T follicular helper cell (primary cell): ENCODE data around the gene CFHR1.
"Not testable (repeated sequence)": the region's sequence is repeated elsewhere in the genome, so short reads cannot be mapped to it uniquely, and the experiment has no call there.

Source experiments
- DNase-seq: peaks from one replicate; pipeline ENCODE4 v3.0.0-alpha.2; 2020; ENCODE audit warnings: low read depth
- total RNA-seq, 2 experiments: gene quantifications; one replicate each; lab custom pipeline; 2026; lab: John Stamatoyannopoulos, UW

Gene CFHR1
- 0 reads per million in 2 experiments for total RNA-seq

- DNase-seq = not testable (repeated sequence)
These were observed at the start of gene CFHR1 for GRCh38 chr1:196819531-196819930. TSS of gene CFHR1 (plus strand) at chr1:196819731. CDS start at chr1:196819845, 114 bp downstream.

DNA sequence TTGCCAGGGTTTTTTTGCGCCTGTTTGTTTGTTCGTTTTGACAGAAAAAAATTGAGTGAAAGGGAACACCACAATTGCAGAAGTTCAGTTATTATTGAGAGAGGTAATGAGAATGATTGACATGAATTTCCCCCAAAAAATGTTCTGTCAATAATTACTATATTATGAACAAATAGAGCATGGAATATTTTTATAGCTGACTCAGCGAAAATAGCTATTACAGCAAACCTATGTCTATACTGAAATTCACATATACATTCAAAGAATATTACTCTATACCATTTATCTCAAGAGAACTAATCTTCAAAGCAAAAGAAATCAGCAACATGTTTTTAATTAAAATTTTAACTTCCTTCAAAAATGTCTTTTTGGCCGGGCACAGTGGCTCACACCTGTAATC lies 49.7 kb upstream of the CFHR1 start:
- not testable (repeated sequence) for DNase-seq

DNA sequence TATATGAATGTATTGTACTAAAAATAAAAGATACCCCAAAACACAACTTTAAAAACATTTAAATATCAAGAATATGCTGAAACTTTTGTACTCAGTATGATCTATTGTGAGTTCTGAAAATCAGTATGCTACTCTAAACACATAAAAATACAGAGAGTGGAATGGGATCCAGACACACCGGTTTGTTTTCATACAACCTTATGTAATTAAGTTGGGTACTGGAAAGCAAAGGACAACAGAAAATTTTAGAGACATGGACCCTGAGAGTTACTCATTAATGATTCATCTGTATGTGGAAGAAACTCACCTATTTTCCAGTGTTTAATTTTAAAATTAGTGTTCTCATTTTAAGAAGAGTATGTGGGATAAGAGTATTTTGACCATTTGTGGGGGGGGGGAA lies 45.8 kb upstream of the CFHR1 start:
- DNase-seq = no peak

GRCh38 chr1:196774175-196774574 lies 45.4 kb upstream of the CFHR1 start:
- DNase-seq = no peak

DNA sequence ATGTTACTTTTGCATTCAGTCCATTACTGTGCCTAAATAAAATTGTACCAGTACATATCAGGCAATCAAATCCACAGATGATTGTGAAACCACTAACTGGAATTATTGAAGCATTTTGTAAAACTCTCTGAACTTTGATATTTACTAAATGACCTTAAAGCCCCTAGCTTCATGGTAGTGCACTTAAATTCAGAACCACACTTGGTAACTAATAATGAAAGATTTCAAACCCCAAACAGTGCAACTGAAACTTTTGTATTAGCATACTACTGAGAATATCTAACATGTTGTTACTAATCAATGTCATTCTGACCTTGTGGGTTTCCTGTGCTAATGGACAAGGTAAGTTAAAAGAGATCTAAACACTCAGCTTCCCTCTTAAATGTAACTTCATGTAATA lies 44.9 kb upstream of the CFHR1 start, which contains the start of gene CFHR3:
Gene CFHR3 (plus strand): TSS at position 238 of the 400 bp plus-strand sequence. CDS start 47 bp downstream, at position 285.
- DNase-seq = no peak

DNA sequence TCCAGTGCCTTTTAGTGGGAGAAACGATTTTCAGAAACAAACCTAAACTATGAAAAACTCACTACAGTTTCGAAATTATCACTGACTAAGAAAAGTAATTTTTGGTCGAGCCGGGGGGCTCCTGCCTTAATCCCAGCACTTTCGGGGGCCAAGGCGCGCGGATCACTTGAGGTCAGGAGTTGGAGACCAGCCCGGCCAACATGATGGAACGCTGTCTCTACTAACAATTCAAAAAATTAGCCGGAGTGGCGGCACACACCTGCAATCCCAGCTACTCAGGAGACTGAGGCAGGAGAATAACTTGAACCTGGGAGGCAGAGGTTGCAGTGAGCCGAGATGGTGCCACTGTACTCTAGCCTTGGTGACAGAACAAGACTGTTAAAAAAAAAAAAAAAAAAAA lies 41.9 kb upstream of the CFHR1 start:
- DNase-seq = no peak

- DNase-seq = no peak
These were observed 40.4 kb upstream of the CFHR1 start for GRCh38 chr1:196779093-196779492.

DNA sequence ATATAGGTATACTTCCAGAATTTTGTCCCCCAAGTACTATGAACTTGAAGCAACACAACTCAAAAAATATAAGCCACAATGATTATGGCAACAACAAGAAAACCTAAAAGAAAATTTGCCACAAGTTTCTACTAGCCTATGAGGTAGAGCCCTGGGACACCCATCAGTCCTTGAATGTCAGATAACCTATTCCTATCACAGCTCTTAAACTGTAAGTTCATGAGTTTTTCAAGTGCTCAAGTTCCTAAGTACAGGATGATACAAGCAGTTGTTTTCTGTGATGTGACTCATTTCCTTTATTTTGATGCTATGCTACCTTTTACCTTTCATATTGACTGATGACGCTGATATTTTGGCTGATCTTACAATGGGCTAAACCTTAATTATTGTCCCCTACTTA lies 28.3 kb upstream of the CFHR1 start:
- DNase-seq = not testable (repeated sequence)

GRCh38 chr1:196794103-196794502 lies 25.4 kb upstream of the CFHR1 start:
- DNase-seq = not testable (repeated sequence)

- no peak for DNase-seq
These were observed 21.6 kb upstream of the CFHR1 start for GRCh38 chr1:196797891-196798290.

- not testable (repeated sequence) for DNase-seq
These were observed 17.6 kb upstream of the CFHR1 start for GRCh38 chr1:196801920-196802319.

DNA sequence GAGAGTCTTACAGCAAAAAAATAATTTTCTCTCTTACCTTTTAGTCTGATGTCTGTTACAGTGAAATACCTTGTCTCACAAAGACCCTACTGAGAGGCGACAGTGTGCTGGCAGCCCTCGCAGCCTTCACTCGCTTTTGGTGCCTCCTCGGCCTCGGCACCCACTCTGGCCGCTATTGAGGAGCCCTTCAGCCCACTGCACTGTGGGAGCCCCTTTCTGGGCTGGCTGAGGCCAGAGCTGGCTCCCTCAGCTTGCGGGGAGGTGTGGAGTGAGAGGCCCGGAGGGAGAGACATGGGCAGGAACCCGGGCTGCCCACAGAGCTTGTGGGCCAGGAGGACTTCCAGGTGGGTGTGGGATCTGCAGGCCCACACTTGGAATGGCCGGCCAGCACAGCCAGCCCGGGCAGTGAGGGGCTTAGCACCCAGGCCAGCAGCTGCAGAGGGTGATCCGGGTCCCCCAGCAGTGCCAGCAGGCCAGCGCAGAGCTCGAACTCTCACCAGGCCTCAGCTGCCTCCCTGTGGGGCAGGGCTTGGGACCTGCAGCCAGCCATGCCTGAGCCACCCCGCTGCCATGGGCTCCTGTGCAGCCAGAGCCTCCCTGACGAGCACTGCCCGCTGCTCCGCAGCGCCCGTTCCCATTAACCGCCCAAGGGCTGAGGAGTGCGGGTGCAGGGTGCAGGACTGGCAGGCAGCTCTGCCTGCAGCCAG lies 10.8 kb upstream of the CFHR1 start:
- DNase-seq = no peak

DNA sequence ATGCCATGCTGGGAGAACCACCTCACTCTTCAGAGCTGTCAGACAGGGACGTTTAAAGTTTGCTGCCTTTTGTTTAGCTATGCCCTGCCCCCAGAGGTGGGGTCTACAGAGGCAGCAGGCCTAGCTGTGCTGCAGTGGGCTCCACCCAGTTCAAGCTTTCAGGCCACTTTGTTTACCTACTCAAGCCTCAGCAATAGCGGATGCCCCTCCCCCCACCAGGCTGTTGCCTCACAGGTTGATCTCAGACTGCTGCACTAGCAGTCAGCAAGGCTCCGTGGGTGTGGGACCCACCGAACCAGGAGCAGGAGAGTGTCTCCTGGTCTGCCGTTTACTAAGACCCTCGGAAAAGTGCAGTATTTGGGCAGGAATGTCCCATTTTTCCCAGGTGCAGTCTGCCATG lies 2.1 kb upstream of the CFHR1 start:
- DNase-seq = not testable (repeated sequence)

DNA sequence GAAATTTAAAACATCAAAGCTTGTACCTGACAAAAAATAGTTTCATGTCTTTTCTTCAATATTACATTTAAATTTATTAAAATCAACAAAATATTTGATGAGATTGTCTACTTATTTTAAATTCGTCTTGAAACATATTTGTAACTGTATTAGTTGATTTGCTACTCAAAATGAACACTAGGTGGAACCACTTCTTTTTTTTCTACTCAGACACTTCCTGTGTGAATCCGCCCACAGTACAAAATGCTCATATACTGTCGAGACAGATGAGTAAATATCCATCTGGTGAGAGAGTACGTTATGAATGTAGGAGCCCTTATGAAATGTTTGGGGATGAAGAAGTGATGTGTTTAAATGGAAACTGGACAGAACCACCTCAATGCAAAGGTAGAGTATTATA lies 8.3 kb downstream of the CFHR1 start:
- not testable (repeated sequence) for DNase-seq

GRCh38 chr1:196849613-196850492 lies 30.3 kb downstream of the CFHR1 start:
- not testable (repeated sequence) for DNase-seq

DNA sequence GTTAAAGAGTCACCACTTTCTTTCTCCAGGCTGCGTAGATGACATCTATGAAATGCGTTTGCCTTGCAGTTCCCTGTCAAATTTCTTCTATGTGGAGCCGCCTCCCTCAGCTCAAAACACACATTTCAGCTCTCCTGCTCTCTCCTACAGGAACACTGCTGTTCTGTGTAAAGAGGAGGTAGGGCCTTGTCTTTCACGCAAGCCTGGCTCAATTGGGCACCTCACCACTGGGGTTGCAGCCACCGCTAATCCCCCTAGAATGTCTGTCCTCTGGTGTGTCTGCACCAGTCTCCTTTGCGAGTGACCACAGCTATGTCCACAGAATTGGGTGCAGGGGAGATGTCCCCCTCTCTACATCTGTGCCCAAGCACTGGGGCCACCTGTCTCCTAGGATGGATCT lies 36.5 kb downstream of the CFHR1 start:
- no peak for DNase-seq

- DNase-seq = no peak
These were observed 37.7 kb downstream of the CFHR1 start for GRCh38 chr1:196857188-196857587.

DNA sequence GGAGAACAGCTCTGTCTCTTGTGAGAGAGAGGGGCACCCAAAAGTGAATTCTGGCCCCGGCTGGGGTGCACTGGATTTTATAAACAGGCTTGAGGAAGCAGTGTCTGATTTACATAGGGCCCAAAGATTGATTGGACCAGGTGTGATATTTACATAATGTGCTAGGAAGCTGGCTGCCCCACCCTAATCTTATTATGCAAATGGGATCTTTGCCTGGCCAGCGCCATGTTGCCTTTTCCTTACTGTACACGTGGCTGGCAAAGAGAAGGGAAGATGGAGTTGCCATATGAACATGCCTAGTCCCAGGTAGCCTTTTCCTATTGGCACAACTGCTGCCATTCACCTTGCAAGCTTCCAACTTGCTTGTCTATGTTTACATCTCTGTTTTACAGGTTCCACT lies 39.3 kb downstream of the CFHR1 start:
- no peak for DNase-seq

DNA sequence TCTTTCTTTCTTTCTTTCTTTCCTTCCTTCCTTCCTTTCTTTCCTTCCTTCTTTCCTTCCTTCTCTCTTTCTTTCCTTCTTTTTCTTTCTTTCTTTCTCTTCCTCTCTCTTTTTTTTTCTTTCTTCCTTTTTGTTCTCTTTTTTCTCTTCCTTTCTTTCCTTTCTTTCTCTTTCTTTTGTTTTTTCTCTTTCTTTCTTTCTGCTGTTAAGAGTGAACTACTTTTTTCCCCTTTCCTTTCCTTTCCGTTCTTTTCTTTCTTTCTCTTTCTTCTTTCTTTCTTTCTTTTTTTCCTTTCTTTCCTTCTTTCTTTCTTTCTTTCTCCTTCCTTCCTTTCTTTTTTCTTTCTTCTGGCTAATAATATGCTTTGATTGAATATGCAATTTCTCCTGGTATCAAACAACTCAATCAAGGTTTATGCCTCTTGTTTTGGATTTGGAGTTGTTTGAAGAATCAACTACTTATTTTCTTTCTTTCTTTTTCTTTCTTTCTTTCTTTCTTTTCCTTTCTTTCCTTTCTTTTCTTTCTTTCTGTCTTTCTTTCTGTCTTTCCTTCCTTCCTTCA lies 40.9 kb downstream of the CFHR1 start:
- no peak for DNase-seq

- DNase-seq = no peak
These were observed 41.9 kb downstream of the CFHR1 start for GRCh38 chr1:196861429-196861828.

GRCh38 chr1:196866974-196867373 lies 47.4 kb downstream of the CFHR1 start:
- no peak for DNase-seq

DNA sequence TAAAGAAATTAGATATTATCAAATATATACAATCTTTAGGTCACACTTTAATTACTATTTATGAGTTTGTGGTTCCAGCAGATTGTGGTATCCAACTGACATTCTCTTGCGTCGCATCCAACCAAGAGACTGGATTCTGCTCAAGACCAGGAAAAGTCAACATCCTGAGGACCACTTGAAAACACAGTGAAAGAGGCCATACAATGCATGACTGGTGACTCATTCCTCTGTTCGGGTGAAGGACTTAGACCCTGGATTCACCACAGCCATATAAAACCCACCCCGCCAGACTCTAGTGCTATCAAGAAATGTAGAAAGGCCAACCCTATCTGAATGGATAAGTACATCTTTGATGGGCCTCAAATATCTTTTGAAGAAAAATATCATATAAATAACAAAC lies 53.9 kb downstream of the CFHR1 start:
- DNase-seq = no peak

- no peak for DNase-seq
These were observed 56.4 kb downstream of the CFHR1 start for GRCh38 chr1:196875935-196876334.
